ENCODE measurements around the gene FRMD4A. TPM values are rescaled to one million over a fixed set of nuclear protein-coding genes. Genes with fewer than 3 reads are reported as not detected.

The FRMD4A gene
- total RNA-seq, 1 donor from 2014 or later, result 23.7 TPM

DNA sequence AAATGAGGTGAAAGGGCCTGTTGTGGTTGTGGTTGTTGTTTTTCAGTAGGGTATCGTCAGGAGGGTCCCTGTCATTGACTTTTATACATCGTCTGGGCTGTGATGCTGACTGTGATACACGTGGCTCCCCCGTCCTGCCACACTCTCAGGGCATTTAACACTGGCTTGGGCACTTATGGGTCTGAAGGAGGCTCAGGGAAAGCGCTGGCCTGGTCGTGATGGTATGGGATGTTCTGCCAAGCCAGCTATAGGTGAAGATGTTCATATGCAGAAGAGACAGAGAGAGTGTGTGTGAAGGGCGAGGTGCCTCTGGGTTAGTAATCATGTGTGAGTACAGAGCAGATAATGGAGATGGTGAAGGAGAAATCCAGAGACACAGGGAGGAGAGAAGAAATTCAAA, 585.5 kb downstream of the FRMD4A start:
- intact Hi-C loops (cut with DNase I), result no loop called here
- peak; percentile 68 for DNase-seq (ENCODE audit: low spot score)

DNA sequence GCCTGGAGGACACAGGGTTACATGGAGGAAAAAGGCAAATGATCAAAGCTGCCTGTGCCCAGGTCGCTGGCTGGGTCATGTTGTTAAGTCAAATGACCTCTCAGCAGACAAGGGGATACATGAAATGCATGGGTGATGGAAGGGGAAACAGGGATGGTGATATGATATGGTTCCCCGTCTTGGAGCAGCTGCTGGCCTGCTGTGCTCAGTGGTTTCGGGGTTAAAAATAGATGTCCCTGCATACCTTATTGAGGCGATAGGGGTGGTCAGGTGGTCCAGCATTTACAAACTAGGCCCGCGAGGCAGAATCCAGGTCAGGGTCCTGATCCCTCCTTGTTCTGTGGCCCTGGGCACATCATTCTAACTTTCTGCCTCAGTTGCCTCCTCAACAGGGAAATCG, 586.8 kb downstream of the FRMD4A start:
- intact Hi-C loops (cut with DNase I), result no loop called here
- DNase-seq (ENCODE audit: low spot score), result peak; percentile 19

DNA sequence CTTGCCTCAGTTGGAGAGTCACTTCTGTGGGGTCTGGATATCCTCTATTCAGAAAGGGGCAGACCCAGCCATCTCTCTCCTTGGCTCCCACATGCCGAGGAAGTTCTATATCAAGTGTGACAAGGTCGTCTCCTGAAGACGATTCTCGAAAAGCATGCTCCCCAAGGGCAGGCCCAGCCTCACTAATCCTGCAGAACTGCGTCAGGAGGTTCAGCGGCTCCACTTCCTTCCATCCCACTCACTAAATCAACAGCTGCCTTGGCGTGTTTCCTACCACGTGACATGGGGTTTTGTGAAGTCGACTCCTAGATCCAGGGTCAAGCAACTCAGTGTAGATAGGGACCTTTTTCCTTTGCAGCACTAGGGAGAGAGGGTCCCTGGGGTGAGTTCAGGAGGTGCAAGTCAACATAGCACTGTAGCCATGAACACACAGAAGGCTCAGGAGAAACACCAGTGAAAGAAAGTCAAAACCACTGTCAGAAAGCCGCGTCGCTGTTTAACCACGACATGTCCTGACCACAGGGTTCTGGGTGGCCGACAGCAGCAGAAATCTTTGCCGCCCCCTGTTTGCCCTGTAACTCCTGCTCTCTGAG, 587.5 kb downstream of the FRMD4A start:
- DNase-seq (ENCODE audit: low spot score), result peak; percentile 72

DNA sequence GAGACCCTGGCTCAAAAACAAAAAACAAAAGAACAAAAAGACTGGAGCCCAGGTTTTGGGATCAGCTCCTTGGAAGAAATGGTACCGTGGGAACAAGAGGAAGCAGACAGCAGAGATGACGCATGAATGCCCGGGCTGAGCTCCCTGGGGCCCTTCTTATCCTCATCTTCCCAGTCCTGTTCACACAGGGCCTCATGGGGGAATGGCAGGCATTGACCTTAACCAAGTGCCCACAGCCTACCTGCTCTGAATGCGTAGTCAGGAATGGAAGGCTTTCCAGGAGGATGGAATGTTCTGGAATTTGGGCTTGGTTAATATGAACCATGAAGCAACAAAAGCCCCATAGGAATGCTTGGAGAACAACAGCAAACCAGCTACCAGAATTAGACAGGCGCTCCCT, 589.3 kb downstream of the FRMD4A start:
- intact Hi-C loops (cut with DNase I), result no loop called here
- DNase-seq (ENCODE audit: low spot score), result no peak

More for the DNA sequence above, 587.5 kb downstream of the FRMD4A start:
- intact Hi-C loops (cut with DNase I), result no loop called here

DNA sequence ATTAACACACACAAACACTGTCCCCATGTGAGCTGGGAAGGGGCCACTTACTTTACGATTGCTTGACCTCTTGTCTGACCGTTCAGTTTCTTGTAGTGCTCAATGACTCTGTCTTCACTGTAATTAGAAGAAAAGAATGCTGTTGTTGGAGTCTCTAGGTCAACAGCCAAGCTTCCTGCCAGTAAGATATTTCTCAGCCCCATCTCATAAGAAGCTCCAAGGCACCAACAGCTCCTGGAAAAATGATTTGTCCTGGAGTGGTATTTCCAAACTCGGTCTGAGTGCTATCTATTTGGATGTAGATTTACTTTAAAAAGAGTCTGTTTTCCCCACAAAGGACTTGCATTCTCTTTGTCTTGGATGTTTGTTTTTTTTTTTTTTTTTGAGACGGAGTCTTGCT, 590.3 kb downstream of the FRMD4A start:
- no peak for DNase-seq (ENCODE audit: low spot score)
- intact Hi-C loops (cut with DNase I), result no loop called here

DNA sequence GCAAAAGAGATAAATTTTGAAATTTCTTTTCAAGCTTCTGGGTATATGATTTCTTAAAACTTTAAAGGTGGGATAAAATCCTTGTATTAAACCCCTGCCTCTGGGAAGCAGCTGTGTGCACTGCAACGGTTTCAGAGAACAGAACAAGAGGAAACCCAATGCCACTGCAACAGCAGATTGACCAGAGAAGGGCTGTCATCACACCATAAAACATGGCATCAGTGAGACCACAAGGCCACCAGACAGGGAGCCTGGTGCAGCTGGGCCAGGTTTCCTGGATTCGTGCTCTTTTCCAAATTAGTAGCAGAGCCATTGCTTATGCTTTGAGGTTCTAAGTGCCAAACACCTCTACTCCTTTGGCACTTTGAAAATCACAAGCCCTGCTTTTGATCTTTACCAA, 591.5 kb downstream of the FRMD4A start:
- DNase-seq (ENCODE audit: low spot score), result peak; percentile 46
- intact Hi-C loops (cut with DNase I), result no loop called here

DNA sequence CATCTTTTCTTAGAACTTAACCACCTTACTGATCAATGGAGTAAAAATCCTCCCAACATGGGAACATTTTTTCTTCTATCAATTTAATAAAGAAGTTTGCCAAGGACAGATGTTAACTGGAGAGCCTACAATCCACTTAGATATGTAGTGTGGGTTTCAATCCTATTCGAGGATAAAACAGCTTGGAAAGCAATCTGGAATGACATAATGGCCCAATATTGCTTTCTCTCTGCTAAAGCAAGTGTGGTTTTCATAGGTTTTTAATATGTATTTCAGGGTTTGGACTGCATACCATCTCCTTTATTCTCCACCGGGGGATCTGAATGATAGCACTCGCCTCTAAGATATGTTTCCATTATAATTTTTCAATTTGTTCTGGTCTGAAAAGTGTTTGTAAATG, 594.2 kb downstream of the FRMD4A start:
- intact Hi-C loops (cut with DNase I), result no loop called here
- no peak for DNase-seq (ENCODE audit: low spot score)

DNA sequence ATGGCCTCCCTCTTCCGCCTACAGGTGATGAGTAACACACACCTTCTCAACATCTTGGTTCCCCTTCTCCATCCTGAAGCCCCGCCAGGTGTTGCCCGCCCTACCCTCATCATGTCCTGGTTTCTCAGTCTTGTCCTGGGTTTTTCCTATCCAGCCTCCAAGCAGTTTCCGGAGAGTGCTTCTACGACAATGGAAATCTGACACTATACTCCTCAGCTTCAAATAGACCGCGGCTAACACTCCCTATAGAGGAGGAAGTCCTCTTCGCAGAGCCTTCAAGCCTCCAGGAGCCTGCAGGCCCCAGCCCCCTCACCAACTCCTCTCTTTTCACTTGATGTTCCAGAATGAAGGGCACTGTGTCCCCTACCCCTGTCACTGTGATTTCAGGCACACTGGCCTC, 596.6 kb downstream of the FRMD4A start:
- intact Hi-C loops (cut with DNase I), result no loop called here
- peak; percentile 33 for DNase-seq (ENCODE audit: low spot score)

DNA sequence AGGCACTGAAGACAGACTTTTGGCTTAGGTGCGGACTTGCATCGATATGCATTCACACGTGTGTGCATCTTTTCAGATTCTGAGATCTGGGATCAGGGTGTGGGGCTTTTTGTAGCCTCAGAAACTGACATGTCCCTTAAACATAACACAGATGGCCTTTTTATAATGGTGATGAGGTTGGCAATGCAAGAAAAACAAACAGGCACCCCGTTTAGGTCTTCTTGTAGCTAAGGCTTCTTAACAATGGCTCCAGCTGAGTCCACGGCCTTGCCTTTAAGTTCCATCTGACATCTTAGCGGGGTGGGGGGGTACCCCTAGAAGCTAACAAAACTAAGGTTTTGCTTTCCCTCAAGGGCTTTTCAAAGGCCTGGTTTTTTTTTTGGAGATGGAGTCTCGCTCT, 597.7 kb downstream of the FRMD4A start:
- intact Hi-C loops (cut with DNase I), result no loop called here
- DNase-seq (ENCODE audit: low spot score), result no peak

DNA sequence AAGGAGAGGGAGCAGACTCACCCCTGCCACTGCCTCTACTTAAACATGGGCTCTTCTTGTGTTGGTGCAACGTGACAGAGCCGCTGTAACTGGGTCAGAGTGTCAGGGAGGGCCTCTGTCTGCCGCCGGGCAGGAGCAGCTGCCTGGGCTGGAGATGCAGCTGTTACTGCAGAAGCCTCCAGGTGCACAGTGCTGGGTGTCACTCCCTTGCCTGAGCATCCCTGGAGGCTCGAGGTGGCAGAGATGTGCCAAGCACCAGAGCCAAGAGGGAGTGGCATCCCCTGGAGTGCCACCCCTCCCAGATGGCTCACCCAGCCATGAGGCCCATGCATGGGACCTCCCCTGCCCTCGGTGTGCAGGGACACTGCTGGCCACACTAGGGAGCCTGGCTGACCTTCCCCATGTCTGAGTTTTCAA, 598.3 kb downstream of the FRMD4A start:
- intact Hi-C loops (cut with DNase I), result no loop called here
- peak; percentile 71 for DNase-seq (ENCODE audit: low spot score)

DNA sequence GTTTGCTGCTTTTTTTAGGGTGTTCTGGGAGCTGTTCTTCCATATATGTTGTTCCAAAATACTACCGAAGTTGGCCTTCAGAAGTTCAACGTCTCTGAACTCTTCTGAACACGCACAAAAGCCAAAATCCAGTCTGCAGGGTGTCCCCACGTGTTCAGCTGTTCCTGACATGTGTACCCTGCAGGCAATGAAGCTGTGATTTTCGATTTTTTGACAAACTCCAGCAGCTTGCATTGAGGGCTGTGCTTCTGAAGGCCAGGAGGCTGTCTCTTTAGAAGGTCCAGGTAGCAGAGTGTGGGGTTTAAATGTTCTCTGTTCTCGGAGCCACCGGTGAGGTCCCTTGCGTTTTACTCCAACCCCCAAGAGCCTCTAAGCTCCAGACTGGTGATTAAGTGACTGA, 598.9 kb downstream of the FRMD4A start:
- intact Hi-C loops (cut with DNase I), result no loop called here
- DNase-seq (ENCODE audit: low spot score), result peak; percentile 36

DNA sequence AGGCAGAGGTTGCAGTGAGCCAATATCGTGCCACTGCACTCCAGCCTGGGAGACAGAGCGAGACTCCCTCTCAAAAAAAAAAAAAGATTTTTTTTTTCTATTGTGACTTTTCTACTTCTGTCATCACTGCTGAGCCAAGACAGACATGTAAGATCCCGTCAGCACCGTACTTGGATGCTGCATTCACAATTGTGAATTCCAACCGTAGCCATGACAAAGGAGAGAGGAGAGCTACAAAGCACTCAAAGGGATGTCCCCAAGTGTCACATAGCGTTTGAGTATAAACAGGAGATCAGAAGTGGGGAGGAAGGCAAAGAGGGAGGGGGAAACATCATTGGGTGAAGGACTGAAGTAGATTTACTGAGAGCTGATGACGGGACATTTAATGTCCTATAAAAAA, 599.8 kb downstream of the FRMD4A start:
- no peak for DNase-seq (ENCODE audit: low spot score)
- intact Hi-C loops (cut with DNase I), result no loop called here

DNA sequence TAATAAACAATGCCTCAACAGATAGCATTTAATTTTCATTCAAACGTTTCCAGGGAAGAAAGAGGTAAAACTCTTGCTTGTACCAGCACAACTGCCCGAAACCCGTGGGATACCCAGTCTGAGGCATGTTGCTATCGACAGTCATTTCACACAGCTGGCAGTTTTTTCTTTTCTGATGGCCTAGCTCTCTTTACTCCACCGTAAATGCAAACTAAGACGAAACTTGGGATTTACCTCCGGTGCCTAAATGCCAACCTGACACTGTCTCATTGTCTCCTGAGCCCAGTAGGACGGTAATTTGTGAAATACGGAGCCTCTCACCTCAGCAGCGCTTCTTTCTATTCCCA, 600.4 kb downstream of the FRMD4A start:
- DNase-seq (ENCODE audit: low spot score), result no peak
- intact Hi-C loops (cut with DNase I), result no loop called here

DNA sequence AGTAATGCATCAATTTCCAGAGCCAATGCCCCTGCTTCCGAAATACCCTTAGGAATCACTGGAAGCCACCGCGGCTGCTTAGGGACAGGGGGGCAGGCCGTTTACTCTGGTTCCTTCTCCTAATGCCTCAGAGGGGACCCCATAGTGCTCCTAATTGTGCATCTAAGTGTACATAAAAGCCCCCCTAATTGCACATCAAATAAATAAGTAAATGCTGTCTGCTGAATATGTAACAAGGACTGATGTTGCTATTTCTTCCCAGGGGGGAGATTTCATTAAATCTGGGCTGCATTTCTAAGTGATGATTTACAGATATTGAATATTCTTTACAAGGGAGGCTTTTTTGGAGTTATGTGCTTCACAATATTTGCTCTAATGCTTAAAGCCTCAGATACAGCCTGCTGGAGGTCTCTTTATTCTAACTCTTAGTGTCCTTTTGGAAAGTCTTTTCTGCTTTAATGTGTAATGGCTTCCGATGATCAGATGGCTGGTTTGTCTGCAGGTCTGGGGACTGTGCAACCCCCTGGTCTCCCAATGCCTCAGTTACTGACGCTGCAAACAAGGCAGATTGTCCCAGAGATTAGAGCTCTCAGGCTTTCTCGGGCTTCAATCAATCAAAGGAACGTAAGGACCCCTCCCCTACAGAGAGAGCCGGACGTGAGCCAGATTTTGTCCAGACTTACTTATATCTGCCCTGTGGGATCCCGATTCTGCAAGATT, 601.0 kb downstream of the FRMD4A start:
- intact Hi-C loops (cut with DNase I), result no loop called here

DNA sequence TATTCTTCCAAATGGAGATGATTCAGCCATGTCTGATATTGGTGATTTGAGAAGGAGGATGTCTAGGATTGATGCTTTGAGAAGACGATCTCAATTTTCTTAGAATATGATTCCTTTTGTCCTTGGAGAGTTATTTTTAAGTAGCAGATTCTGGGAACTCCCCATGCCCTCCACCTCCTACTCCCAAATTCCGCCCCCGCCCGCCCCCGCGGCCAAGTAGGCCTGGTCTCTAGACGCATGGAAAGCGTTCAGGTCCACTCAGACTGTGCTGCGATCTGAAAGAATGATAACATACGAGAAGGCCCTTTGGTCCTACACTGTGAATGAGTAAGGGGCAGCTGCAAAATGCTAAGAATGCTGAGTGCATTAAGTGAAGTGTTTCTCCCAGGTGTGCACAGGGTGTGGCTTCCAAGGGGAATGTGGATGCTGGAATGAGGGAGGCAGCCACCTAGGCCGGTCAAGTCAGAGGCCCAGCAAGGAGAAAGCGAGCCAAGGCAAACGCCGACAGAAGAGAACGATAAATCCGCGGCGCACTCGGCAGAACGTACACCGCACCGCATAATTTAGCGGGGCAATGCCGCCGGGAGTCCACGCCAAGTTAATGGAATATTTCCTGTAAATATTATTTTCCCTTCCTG, 601.7 kb downstream of the FRMD4A start:
- intact Hi-C loops (cut with DNase I), result no loop called here
- no peak for DNase-seq (ENCODE audit: low spot score)

More for the DNA sequence above, 601.0 kb downstream of the FRMD4A start:
- no peak for DNase-seq (ENCODE audit: low spot score)

DNA sequence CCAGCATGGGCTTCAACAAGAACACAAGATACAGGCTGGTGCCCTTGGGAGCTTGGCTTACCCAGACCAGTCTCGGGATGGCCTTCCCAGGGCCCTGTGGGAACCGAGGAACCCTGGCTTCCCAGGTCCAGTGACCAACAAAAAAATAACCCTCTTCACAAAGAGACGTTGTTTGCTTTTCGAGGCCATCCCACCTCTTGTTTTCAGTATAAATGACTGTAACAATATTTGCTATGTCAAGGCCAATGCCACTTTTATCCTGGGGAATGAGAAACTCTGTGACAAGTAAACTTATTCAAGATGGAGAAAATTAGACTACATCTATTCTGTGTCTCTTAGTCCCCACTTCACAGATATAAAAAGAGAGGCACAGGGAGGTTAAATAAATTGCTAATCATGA, 605.1 kb downstream of the FRMD4A start:
- DNase-seq (ENCODE audit: low spot score), result no peak
- intact Hi-C loops (cut with DNase I), result no loop called here

DNA sequence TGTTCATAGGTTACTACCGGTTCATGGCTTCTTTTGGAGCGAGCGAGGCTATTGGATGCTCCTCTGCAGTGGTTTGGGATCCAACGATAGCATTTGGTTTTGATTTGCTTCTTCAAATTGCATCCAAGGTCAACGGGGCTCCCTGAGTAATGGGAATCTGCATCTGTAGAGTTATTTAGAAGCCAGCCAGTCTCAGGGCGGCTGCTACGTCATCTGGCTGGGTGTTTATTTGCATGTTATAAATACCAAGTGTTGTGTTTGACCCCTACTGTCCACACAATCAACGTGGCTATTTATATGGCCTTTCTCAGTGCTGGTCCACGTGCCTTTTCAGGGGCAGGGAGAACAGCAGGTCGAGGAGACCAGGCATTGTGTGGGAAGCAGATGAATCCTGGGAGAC, 606.2 kb downstream of the FRMD4A start:
- intact Hi-C loops (cut with DNase I), result no loop called here
- DNase-seq (ENCODE audit: low spot score), result no peak

DNA sequence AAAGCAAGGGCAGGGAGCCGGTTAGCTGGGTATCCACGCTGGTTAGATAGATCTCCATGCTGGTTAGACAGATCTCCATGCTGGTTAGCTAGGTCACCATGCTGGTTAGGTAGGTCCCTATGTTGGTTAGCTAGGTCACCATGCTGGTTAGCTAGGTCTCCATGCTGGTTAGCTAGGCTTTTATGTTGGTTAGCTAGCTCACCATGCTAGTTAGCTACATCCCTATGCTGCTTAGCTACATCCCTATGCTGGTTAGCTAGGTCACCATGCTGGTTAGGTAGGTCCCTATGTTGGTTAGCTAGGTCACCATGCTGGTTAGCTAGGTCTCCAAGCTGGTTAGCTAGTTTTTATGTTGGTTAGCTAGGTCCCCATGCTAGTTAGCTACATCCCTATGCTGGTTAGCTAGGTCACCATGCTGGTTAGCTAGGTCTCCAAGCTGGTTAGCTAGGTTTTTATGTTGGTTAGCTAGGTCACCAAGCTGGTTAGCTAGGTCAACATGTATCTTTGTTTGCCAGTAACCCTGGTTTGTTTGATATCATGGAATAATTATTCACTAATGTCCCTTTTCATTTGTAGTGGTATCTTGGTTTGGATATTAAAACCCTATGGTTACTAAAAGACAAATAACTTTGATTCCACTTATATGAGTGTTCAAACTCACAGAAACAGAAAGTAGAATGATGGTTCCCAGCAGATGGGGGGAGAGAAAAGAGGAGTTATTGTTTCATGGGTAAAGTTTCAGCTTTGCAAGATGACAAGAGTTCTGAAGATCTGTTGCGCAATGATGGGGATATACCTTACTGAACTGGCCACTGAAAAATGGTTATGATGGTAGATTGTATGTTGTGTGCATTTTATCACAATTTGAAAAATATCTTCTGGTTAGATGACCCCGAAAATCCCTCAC, 607.7 kb downstream of the FRMD4A start:
- no peak for DNase-seq (ENCODE audit: low spot score)
- intact Hi-C loops (cut with DNase I), result no loop called here

DNA sequence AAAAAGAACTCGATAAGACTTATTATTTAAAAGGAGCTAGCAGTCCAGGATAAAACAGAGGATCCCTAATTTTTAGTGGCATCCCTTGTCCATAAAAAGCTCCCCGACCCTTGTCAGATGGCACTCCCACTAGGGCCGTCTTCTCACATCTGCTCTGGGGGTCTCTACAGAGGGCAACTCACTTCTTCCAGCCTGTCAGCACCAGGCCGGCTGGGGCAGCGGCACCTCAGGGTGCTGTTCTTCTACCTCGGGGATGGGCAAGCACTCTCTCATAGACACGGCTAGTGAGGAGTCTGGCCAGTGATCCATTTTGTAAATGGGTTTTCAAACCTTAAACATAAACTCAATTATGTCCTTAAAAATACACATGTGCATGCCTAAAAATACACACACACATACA, 609.2 kb downstream of the FRMD4A start:
- intact Hi-C loops (cut with DNase I), result no loop called here
- DNase-seq (ENCODE audit: low spot score), result no peak

DNA sequence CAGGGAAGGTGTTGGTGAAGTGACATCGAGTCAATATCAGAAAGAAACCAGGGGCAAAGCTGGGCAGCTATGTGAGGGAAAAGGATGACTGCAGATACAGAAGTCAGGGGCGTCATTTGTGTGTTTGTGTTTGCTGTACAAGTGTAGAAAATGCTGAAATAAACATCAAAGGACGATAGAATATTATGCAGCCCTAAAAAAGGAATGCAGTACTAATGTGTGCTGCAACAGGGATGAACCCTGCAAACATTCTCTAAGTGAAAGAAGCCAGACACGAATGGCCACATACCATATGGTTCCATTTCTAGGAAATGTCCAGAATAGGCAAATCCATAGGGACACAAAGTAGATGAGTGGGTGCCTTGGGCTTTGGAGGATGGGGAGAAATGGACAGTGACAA, 610.0 kb downstream of the FRMD4A start:
- no peak for DNase-seq (ENCODE audit: low spot score)
- intact Hi-C loops (cut with DNase I), result no loop called here

Measured in cardiac septum (tissue), 1 donor.